K562 (cell line): ENCODE results near the gene CTIF.

Source experiments
- ATF1 ChIP-seq, 2 experiments: fragments of 450-650 bp in 1 of 2; IDR thresholded peaks; 2 replicates each; pipeline ENCODE4 v1.6.1; 2016; ENCODE audit warnings: missing compliant biosample characterization in 1 of 2, missing genetic modification characterization in 1 of 2
- HNRNPK ChIP-seq: fragments of 200-400 bp; formaldehyde crosslinking; IDR thresholded peaks from one replicate; pipeline ENCODE4 v1.6.1; 2018; ENCODE audit warnings: mild to moderate bottlenecking, low read depth, low read length; ENCODE audit not compliant: poor library complexity, severe bottlenecking
- POLR2A ChIP-seq: fragments of 450-650 bp; conservative IDR thresholded peaks from 2 replicates; pipeline ENCODE4 v1.6.1; 2016
- POLR2AphosphoS2 ChIP-seq: IDR thresholded peaks from 2 replicates; pipeline ENCODE4 v1.6.1; 2012; ENCODE audit warnings: low read length, improper control_type of control experiment
- TCF7L2 ChIP-seq: fragments of 150-350 bp; IDR thresholded peaks from 2 replicates; pipeline ENCODE4 v1.6.1; 2016; ENCODE audit warnings: low read depth, mild to moderate bottlenecking, low read length, moderate library complexity
- TOE1 ChIP-seq, 2 experiments: fragments of 450-650 bp in 1 of 2; sonication (generic) in 1 of 2; formaldehyde crosslinking in 1 of 2; IDR thresholded peaks; 2 replicates each; pipeline versions ENCODE4 v1.7.1 to v1.8.0; 2016 to 2022; ENCODE audit warnings: borderline replicate concordance in 2 of 2, mild to moderate bottlenecking in 2 of 2, antibody characterized with exemption in 1 of 2, inconsistent platforms in 1 of 2, low read depth in 1 of 2, missing genetic modification reagents in 1 of 2, moderate library complexity in 1 of 2
- ZNF324 ChIP-seq: fragments of 250-450 bp; sonication (Bioruptor Pico); IDR thresholded peaks from 2 replicates; pipeline ENCODE4 v1.4.0; 2020; ENCODE audit warnings: mild to moderate bottlenecking
- TF ChIP-seq, protein P1 (sequence below): fragments of 450-650 bp; IDR thresholded peaks from 2 replicates; pipeline ENCODE4 v1.6.1; 2018; ENCODE audit warnings: mild to moderate bottlenecking, low read depth; ENCODE audit not compliant: partially characterized antibody
- TF ChIP-seq, protein P2 (sequence below): fragments of 200-800 bp; sonication (Bioruptor generic); IDR thresholded peaks from 2 replicates; pipeline ENCODE4 v1.6.1; 2016; ENCODE audit warnings: missing genetic modification characterization, missing compliant biosample characterization

GRCh38 chr18:48795696-48796095, 256.9 kb downstream of the CTIF start:
- TF ChIP-seq HNRNPK (no peak), TCF7L2 (no peak), POLR2AphosphoS2 (no peak), ATF1 (CRISPR knock-in tag; IDR thresholded peaks at IDR 0.05) (no peak), ATF1 (tag; IDR thresholded peaks at IDR 0.05) (no peak), TOE1 (IDR thresholded peaks at IDR 0.05; ENCODE audit: borderline replicate concordance) (no peak), TOE1 (CRISPR knock-in tag; IDR thresholded peaks at IDR 0.05; ENCODE audit: borderline replicate concordance, low read depth) (no peak), ZNF324 (CRISPR knock-in tag) (no peak), POLR2A (no peak)
- TF ChIP-seq, protein P1, sequence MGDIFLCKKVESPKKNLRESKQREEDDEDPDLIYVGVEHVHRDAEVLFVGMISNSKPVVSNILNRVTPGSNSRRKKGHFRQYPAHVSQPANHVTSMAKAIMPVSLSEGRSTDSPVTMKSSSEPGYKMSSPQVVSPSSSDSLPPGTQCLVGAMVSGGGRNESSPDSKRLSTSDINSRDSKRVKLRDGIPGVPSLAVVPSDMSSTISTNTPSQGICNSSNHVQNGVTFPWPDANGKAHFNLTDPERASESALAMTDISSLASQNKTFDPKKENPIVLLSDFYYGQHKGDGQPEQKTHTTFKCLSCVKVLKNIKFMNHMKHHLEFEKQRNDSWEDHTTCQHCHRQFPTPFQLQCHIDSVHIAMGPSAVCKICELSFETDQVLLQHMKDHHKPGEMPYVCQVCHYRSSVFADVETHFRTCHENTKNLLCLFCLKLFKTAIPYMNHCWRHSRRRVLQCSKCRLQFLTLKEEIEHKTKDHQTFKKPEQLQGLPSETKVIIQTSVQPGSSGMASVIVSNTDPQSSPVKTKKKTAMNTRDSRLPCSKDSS, result no peak
- TF ChIP-seq, protein P2, sequence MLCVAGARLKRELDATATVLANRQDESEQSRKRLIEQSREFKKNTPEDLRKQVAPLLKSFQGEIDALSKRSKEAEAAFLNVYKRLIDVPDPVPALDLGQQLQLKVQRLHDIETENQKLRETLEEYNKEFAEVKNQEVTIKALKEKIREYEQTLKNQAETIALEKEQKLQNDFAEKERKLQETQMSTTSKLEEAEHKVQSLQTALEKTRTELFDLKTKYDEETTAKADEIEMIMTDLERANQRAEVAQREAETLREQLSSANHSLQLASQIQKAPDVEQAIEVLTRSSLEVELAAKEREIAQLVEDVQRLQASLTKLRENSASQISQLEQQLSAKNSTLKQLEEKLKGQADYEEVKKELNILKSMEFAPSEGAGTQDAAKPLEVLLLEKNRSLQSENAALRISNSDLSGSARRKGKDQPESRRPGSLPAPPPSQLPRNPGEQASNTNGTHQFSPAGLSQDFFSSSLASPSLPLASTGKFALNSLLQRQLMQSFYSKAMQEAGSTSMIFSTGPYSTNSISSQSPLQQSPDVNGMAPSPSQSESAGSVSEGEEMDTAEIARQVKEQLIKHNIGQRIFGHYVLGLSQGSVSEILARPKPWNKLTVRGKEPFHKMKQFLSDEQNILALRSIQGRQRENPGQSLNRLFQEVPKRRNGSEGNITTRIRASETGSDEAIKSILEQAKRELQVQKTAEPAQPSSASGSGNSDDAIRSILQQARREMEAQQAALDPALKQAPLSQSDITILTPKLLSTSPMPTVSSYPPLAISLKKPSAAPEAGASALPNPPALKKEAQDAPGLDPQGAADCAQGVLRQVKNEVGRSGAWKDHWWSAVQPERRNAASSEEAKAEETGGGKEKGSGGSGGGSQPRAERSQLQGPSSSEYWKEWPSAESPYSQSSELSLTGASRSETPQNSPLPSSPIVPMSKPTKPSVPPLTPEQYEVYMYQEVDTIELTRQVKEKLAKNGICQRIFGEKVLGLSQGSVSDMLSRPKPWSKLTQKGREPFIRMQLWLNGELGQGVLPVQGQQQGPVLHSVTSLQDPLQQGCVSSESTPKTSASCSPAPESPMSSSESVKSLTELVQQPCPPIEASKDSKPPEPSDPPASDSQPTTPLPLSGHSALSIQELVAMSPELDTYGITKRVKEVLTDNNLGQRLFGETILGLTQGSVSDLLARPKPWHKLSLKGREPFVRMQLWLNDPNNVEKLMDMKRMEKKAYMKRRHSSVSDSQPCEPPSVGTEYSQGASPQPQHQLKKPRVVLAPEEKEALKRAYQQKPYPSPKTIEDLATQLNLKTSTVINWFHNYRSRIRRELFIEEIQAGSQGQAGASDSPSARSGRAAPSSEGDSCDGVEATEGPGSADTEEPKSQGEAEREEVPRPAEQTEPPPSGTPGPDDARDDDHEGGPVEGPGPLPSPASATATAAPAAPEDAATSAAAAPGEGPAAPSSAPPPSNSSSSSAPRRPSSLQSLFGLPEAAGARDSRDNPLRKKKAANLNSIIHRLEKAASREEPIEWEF (CRISPR knock-in tag), result no peak
